Endodermal cell (in vitro differentiated cells): ENCODE measurements around the gene ASB15. TPM values are rescaled to one million over a fixed set of nuclear protein-coding genes. Genes with fewer than 3 reads are reported as not detected.

Source experiments
- DNase-seq: peaks from one replicate; pipeline ENCODE4 v3.0.0-alpha.2; 2017
- H3K27ac ChIP-seq: 2 replicates; pipeline ENCODE4 v1.5.1; 2013; ENCODE audit warnings: mild to moderate bottlenecking, low read depth, low read length, moderate library complexity
- H3K27me3 ChIP-seq: 2 replicates; pipeline ENCODE4 v1.6.1; 2013; ENCODE audit warnings: mild to moderate bottlenecking, low read length, moderate library complexity; ENCODE audit not compliant: insufficient read depth, control insufficient read depth, poor library complexity, severe bottlenecking
- H3K36me3 ChIP-seq: 2 replicates; pipeline ENCODE4 v1.7.0; 2013; ENCODE audit warnings: mild to moderate bottlenecking, low read length, moderate library complexity; ENCODE audit not compliant: control insufficient read depth, insufficient read depth
- H3K4me1 ChIP-seq: one replicate; pipeline ENCODE4 v1.7.0; 2013; ENCODE audit warnings: low read length; ENCODE audit not compliant: control insufficient read depth, insufficient read depth
- H3K4me3 ChIP-seq: 2 replicates; pipeline ENCODE4 v1.5.1; 2013; ENCODE audit warnings: mild to moderate bottlenecking, low read length, moderate library complexity
- H3K9ac ChIP-seq: 2 replicates; pipeline ENCODE4 v1.6.1; 2013; ENCODE audit warnings: mild to moderate bottlenecking, low read length, moderate library complexity; ENCODE audit not compliant: poor library complexity, severe bottlenecking; ENCODE audit errors: extremely low read depth
- H3K9me3 ChIP-seq: 2 replicates; pipeline ENCODE4 v1.6.1; 2013; ENCODE audit warnings: mild to moderate bottlenecking, low read length, moderate library complexity; ENCODE audit not compliant: control insufficient read depth
- H3K27ac Mint-ChIP-seq: 2 replicates; pipeline ENCODE4 v1.8.0; 2020; ENCODE audit warnings: mixed read lengths
- H3K27me3 Mint-ChIP-seq: 2 replicates; pipeline ENCODE4 v1.8.0; 2021; ENCODE audit warnings: mild to moderate bottlenecking, mixed read lengths; ENCODE audit not compliant: insufficient read depth
- H3K36me3 Mint-ChIP-seq: 2 replicates; pipeline ENCODE4 v1.8.0; 2020; ENCODE audit warnings: low read depth, mixed read lengths
- H3K4me1 Mint-ChIP-seq: 2 replicates; pipeline ENCODE4 v1.8.0; 2020; ENCODE audit warnings: mixed read lengths
- H3K4me3 Mint-ChIP-seq: 2 replicates; pipeline ENCODE4 v1.8.0; 2020; ENCODE audit warnings: mild to moderate bottlenecking, moderate library complexity, mixed read lengths
- H3K9me3 Mint-ChIP-seq: 2 replicates; pipeline ENCODE4 v1.8.0; 2020; ENCODE audit warnings: mild to moderate bottlenecking, mixed read lengths
- CTCF ChIP-seq: fragments of 200-600 bp; sonication (generic); conservative IDR thresholded peaks from 2 replicates; pipeline ENCODE4 v1.5.0; 2021; ENCODE audit warnings: antibody characterized with exemption, mild to moderate bottlenecking
- WGBS, 2 experiments: methylation state at CpG; one replicate each; pipeline versions ENCODE4 v1.1.5 to v1.1.7; 2013; ENCODE audit warnings: missing lambda C conversion rate in 2 of 2, mixed read lengths in 1 of 2; ENCODE audit not compliant: insufficient coverage in 1 of 2, insufficient read length in 1 of 2; 5-methylcytosine and 5-hydroxymethylcytosine counted together
- total RNA-seq, 2 donors: library from RNA; stranded (reverse); fragmentation: NEBNext Ultra II Directional in 1 of 2; extraction: Animal tissue kit (Norgen Biotek cat#: 25700) in 1 of 2; gene quantifications; 2 replicates in 1 of 2; 3 replicates in 1 of 2; pipeline ENCODE4 v1.2.1, GENCODE V29; 2021

Gene ASB15
- total RNA-seq, 2 donors from 2014 or later = not detected

DNA sequence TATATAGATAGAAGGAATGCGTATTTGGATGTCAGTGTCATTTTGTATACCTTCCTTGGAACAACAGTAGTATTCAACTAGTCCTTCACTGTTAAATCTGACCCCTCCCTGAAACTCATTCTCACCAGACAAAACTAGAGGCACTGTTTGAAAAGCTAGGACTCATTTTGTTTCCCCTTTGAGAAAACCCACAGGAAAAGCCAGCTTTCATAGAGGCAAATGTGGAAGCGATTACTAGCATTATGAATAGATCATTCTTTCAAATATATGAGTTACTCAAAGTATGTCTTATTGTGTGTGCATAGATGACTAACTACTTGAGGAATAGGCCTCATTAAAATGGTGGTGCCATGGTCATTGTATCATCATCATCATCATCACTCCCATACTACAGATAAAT lies 1.9 kb upstream of the ASB15 start:
- no peak overlapping the region for H3K27ac ChIP-seq
- no peaks in the 10 kb centered on the region for H3K27me3 Mint-ChIP-seq
- no peaks in the 10 kb centered on the region for H3K36me3 Mint-ChIP-seq
- H3K9me3 ChIP-seq = no peaks in the 10 kb centered on the region
- DNase-seq = no peak
- H3K27ac Mint-ChIP-seq = no peak overlapping the region
- no peaks in the 10 kb centered on the region for H3K4me1 ChIP-seq
- no peak overlapping the region for H3K9ac ChIP-seq
- no peaks in the 10 kb centered on the region for H3K27me3 ChIP-seq
- no peaks in the 10 kb centered on the region for H3K9me3 Mint-ChIP-seq
- no peak overlapping the region for H3K4me3 ChIP-seq
- H3K4me1 Mint-ChIP-seq = peaks cover 11% of the 10 kb centered on the region
- 83% methylated on average over 1 of the region's 2 CpGs; no CpG with 5 or more reads in 1 of the 2 experiments for WGBS, 2 experiments
- H3K4me3 Mint-ChIP-seq = no peak overlapping the region
- no peaks in the 10 kb centered on the region for H3K36me3 ChIP-seq
- TF ChIP-seq CTCF = no peak

GRCh38 chr7:123600876-123601275 lies 745 bp upstream of the ASB15 start:
- Mint-ChIP-seq H3K9me3 (no peaks in the 10 kb centered on the region), H3K27me3 (no peaks in the 10 kb centered on the region), H3K36me3 (no peaks in the 10 kb centered on the region), H3K4me3 (no peak overlapping the region), H3K27ac (no peak overlapping the region), H3K4me1 (peaks cover 4% of the 10 kb centered on the region)
- no peak overlapping the region for H3K4me3 ChIP-seq
- DNase-seq = no peak
- no peaks in the 10 kb centered on the region for H3K9me3 ChIP-seq
- H3K27ac ChIP-seq = no peak overlapping the region
- 79 to 93% methylated on average over 2 to 3 of the region's 3 CpGs for WGBS, 2 experiments
- H3K9ac ChIP-seq = no peak overlapping the region
- no peak for TF ChIP-seq CTCF
- no peaks in the 10 kb centered on the region for H3K4me1 ChIP-seq
- no peaks in the 10 kb centered on the region for H3K36me3 ChIP-seq
- H3K27me3 ChIP-seq = no peaks in the 10 kb centered on the region

GRCh38 chr7:123602648-123603047 lies 1.0 kb downstream of the ASB15 start:
- DNase-seq = no peak
- no peak overlapping the region for H3K27ac ChIP-seq
- H3K9ac ChIP-seq = no peak overlapping the region
- Mint-ChIP-seq H3K27ac (no peak overlapping the region), H3K9me3 (no peaks in the 10 kb centered on the region), H3K27me3 (no peaks in the 10 kb centered on the region), H3K4me3 (no peak overlapping the region), H3K36me3 (no peaks in the 10 kb centered on the region), H3K4me1 (peaks cover 4% of the 10 kb centered on the region)
- no peaks in the 10 kb centered on the region for H3K27me3 ChIP-seq
- no peak overlapping the region for H3K4me3 ChIP-seq
- H3K9me3 ChIP-seq = no peaks in the 10 kb centered on the region
- no peak for TF ChIP-seq CTCF
- WGBS, 2 experiments = 100% methylated on average over 1 of the region's 3 CpGs; no CpG with 5 or more reads in 1 of the 2 experiments
- no peaks in the 10 kb centered on the region for H3K4me1 ChIP-seq
- no peaks in the 10 kb centered on the region for H3K36me3 ChIP-seq
